ENCODE data around the gene PHF19.

PHF19 gene

GRCh38 chr9:120872791-120873502 is 4.0 kb downstream of the PHF19 start:
- DNase-seq: no peak

- no peak for DNase-seq
These were observed 6.8 kb downstream of the PHF19 start for GRCh38 chr9:120870206-120870605.

GRCh38 chr9:120869726-120870125 is 7.3 kb downstream of the PHF19 start:
- no peak for DNase-seq

GRCh38 chr9:120869360-120869687 is 7.7 kb downstream of the PHF19 start:
- DNase-seq: no peak

- peak; percentile 95 for DNase-seq
These were observed 8.2 kb downstream of the PHF19 start for GRCh38 chr9:120868676-120869359.

- no peak for DNase-seq
These were observed 8.7 kb downstream of the PHF19 start for GRCh38 chr9:120868339-120868675.

GRCh38 chr9:120867676-120868338 is 9.2 kb downstream of the PHF19 start:
- no peak for DNase-seq

GRCh38 chr9:120866651-120867050 is 10.3 kb downstream of the PHF19 start:
- no peak for DNase-seq

GRCh38 chr9:120865809-120866208 is 11.2 kb downstream of the PHF19 start:
- no peak for DNase-seq

- no peak for DNase-seq
These were observed 11.8 kb downstream of the PHF19 start for GRCh38 chr9:120865176-120865575.

- no peak for DNase-seq
These were observed 12.3 kb downstream of the PHF19 start for GRCh38 chr9:120864719-120865118.

- DNase-seq: no peak
These were observed 13.2 kb downstream of the PHF19 start for GRCh38 chr9:120863833-120864232.

- no peak for DNase-seq
These were observed 14.5 kb downstream of the PHF19 start for GRCh38 chr9:120862452-120862851.

- DNase-seq: no peak
These were observed 15.1 kb downstream of the PHF19 start for GRCh38 chr9:120861935-120862334.

- no peak for DNase-seq
These were observed 16.9 kb downstream of the PHF19 start for GRCh38 chr9:120860083-120860482.

GRCh38 chr9:120859361-120859760 is 17.6 kb downstream of the PHF19 start:
- no peak for DNase-seq

- no peak for DNase-seq
These were observed 19.1 kb downstream of the PHF19 start for GRCh38 chr9:120857902-120858301.

- no peak for DNase-seq
These were observed 19.5 kb downstream of the PHF19 start for GRCh38 chr9:120857481-120857880.

- no peak for DNase-seq
These were observed 20.3 kb downstream of the PHF19 start for GRCh38 chr9:120856700-120857099.

- no peak for DNase-seq
These were observed 20.9 kb downstream of the PHF19 start for GRCh38 chr9:120855827-120856670.

- no peak for DNase-seq
These were observed 22.2 kb downstream of the PHF19 start for GRCh38 chr9:120854596-120855327.

- no peak for DNase-seq
These were observed 23.8 kb downstream of the PHF19 start for GRCh38 chr9:120853198-120853597.
